Neural crest cell (in vitro differentiated cells): ENCODE data around the gene SLC38A10. TPM values are rescaled to one million over a fixed set of nuclear protein-coding genes. Genes with fewer than 3 reads are reported as not detected.

Experiments used
- DNase-seq: peaks from one replicate; pipeline ENCODE4 v3.0.0; 2021; ENCODE audit warnings: low read depth, mixed read lengths, low spot score
- H3K27ac Mint-ChIP-seq: one replicate; pipeline ENCODE4 v1.8.0; 2021; ENCODE audit warnings: mild to moderate bottlenecking, mixed read lengths; ENCODE audit not compliant: unreplicated experiment
- H3K27me3 Mint-ChIP-seq: 2 replicates; pipeline ENCODE4 v1.8.0; 2021; ENCODE audit warnings: low read depth, mild to moderate bottlenecking, mixed read lengths
- H3K36me3 Mint-ChIP-seq: 2 replicates; pipeline ENCODE4 v1.8.0; 2021; ENCODE audit warnings: low read depth, mild to moderate bottlenecking, mixed read lengths
- H3K4me1 Mint-ChIP-seq: 2 replicates; pipeline ENCODE4 v1.8.0; 2021; ENCODE audit warnings: mixed read lengths
- H3K4me3 Mint-ChIP-seq: one replicate; pipeline ENCODE4 v1.8.0; 2021; ENCODE audit warnings: mild to moderate bottlenecking, mixed read lengths
- H3K9me3 Mint-ChIP-seq: 2 replicates; pipeline ENCODE4 v1.8.0; 2021; ENCODE audit warnings: mixed read lengths
- CTCF ChIP-seq: fragments of 200-600 bp; sonication (generic); conservative IDR thresholded peaks from 2 replicates; pipeline ENCODE4 v1.5.0; 2021; ENCODE audit warnings: antibody characterized with exemption, mild to moderate bottlenecking
- total RNA-seq: library from RNA; stranded (reverse); gene quantifications from 2 replicates; pipeline ENCODE4 v1.2.1, GENCODE V29; 2021

SLC38A10 gene
- total RNA-seq, 1 donor from 2014 or later = 63.3 TPM

GRCh38 chr17:81240761-81241160 is 54.3 kb downstream of the SLC38A10 start:
- peaks cover 6% of the 10 kb centered on the region for H3K27me3 Mint-ChIP-seq
- no peak overlapping the region for H3K27ac Mint-ChIP-seq
- no peaks in the 10 kb centered on the region for H3K36me3 Mint-ChIP-seq
- TF ChIP-seq CTCF = no peak
- H3K4me1 Mint-ChIP-seq = peaks cover 34% of the 10 kb centered on the region
- H3K4me3 Mint-ChIP-seq = peak overlapping the region; percentile 96
- DNase-seq = no peak
- no peaks in the 10 kb centered on the region for H3K9me3 Mint-ChIP-seq

- peak overlapping the region; percentile 96 for H3K4me3 Mint-ChIP-seq
- H3K36me3 Mint-ChIP-seq = no peaks in the 10 kb centered on the region
- no peak for DNase-seq
- H3K4me1 Mint-ChIP-seq = peaks cover 31% of the 10 kb centered on the region
- peak overlapping the region; percentile 98 for H3K27ac Mint-ChIP-seq
- no peak for TF ChIP-seq CTCF
- H3K27me3 Mint-ChIP-seq = peaks cover 6% of the 10 kb centered on the region
- no peaks in the 10 kb centered on the region for H3K9me3 Mint-ChIP-seq
These were observed 55.2 kb downstream of the SLC38A10 start for GRCh38 chr17:81239714-81240555.

GRCh38 chr17:81238815-81239713 is 56.0 kb downstream of the SLC38A10 start, which contains the start of the genes NDUFAF8 and TEPSIN:
Gene NDUFAF8 (plus strand): TSS chr17:81239318. CDS start chr17:81239364, 46 bp downstream.
Gene TEPSIN (minus strand): TSS chr17:81239055. CDS start chr17:81239033, 22 bp downstream.
- peak; percentile 83 for DNase-seq
- Mint-ChIP-seq H3K9me3 (no peaks in the 10 kb centered on the region), H3K36me3 (no peaks in the 10 kb centered on the region), H3K27me3 (peaks cover 2% of the 10 kb centered on the region), H3K4me1 (peaks cover 26% of the 10 kb centered on the region), H3K27ac (peak within 1 kb of the TSS; percentile 98), H3K4me3 (peak within 1 kb of the TSS; percentile 99)
- TF ChIP-seq CTCF = no peak

- H3K4me3 Mint-ChIP-seq = peak overlapping the region; percentile 81
- no peaks in the 10 kb centered on the region for H3K9me3 Mint-ChIP-seq
- no peak overlapping the region for H3K27ac Mint-ChIP-seq
- H3K27me3 Mint-ChIP-seq = peaks cover 2% of the 10 kb centered on the region
- H3K4me1 Mint-ChIP-seq = peaks cover 26% of the 10 kb centered on the region
- no peaks in the 10 kb centered on the region for H3K36me3 Mint-ChIP-seq
- no peak for DNase-seq
- no peak for TF ChIP-seq CTCF
These were observed 56.7 kb downstream of the SLC38A10 start for GRCh38 chr17:81238490-81238814.

- TF ChIP-seq CTCF = no peak
- Mint-ChIP-seq H3K9me3 (no peaks in the 10 kb centered on the region), H3K27ac (no peak overlapping the region), H3K4me1 (peaks cover 26% of the 10 kb centered on the region), H3K27me3 (peaks cover 2% of the 10 kb centered on the region), H3K4me3 (peak overlapping the region; percentile 81), H3K36me3 (no peaks in the 10 kb centered on the region)
- DNase-seq = no peak
These were observed 57.3 kb downstream of the SLC38A10 start for GRCh38 chr17:81237591-81238489.
